ENCODE data around the gene MATK.

DNA sequence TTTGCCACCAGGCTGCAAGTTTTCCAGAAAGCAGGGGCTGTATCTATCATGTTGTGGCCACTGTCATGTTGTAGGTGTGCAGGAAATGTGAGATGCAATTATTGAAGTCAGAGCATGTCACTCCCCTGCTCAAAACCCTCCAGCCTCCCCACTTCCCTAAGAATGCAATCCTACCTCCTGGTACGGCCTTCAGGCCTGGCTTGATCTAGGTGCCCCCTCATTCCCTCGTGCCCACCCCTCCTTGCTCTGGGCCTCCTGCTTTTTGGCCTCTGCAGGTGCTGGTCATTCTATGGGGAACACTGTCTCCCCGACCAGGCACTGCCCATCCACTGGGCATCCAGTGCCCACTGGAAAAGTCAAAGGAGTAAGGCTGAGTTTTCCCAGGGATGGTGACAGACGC, 28.5 kb upstream of the MATK start:
- TF ChIP-seq POLR2A (IDR thresholded peaks at IDR 0.05): no peak
- TF ChIP-seq, protein P1, sequence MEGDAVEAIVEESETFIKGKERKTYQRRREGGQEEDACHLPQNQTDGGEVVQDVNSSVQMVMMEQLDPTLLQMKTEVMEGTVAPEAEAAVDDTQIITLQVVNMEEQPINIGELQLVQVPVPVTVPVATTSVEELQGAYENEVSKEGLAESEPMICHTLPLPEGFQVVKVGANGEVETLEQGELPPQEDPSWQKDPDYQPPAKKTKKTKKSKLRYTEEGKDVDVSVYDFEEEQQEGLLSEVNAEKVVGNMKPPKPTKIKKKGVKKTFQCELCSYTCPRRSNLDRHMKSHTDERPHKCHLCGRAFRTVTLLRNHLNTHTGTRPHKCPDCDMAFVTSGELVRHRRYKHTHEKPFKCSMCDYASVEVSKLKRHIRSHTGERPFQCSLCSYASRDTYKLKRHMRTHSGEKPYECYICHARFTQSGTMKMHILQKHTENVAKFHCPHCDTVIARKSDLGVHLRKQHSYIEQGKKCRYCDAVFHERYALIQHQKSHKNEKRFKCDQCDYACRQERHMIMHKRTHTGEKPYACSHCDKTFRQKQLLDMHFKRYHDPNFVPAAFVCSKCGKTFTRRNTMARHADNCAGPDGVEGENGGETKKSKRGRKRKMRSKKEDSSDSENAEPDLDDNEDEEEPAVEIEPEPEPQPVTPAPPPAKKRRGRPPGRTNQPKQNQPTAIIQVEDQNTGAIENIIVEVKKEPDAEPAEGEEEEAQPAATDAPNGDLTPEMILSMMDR (IDR thresholded peaks at IDR 0.05): no peak

Data from sigmoid colon (tissue), 3 donors.